SIG-M5 treated with dmso at 0.1 percent for 504 hours (cell line): ENCODE results near the gene IFNK.
"Not testable (repeated sequence)": the region's sequence is repeated elsewhere in the genome, so short reads cannot be mapped to it uniquely, and the experiment has no call there.

Source experiments
- DNase-seq: peaks from one replicate; lab custom pipeline; 2025; ENCODE audit not compliant: unreplicated experiment; lab: John Stamatoyannopoulos, UW

The IFNK gene

GRCh38 chr9:27524236-27524635 lies at the start of gene IFNK:
Gene IFNK, plus strand, starts transcription at chr9:27524290. Its CDS starts 47 bp downstream, at chr9:27524337.
- no peak for DNase-seq

GRCh38 chr9:27474305-27474704 lies 49.8 kb upstream of the IFNK start:
- no peak for DNase-seq

- no peak for DNase-seq
Observed at GRCh38 chr9:27475057-27475595, 49.0 kb upstream of the IFNK start.

GRCh38 chr9:27476870-27477515 lies 47.1 kb upstream of the IFNK start:
- DNase-seq = no peak

GRCh38 chr9:27478322-27478721 lies 45.8 kb upstream of the IFNK start:
- DNase-seq = no peak

GRCh38 chr9:27482709-27483108 lies 41.4 kb upstream of the IFNK start:
- no peak for DNase-seq

GRCh38 chr9:27483576-27483975 lies 40.5 kb upstream of the IFNK start:
- DNase-seq = no peak

- no peak for DNase-seq
Observed at GRCh38 chr9:27485158-27485557, 38.9 kb upstream of the IFNK start.

GRCh38 chr9:27487128-27487640 lies 36.9 kb upstream of the IFNK start:
- DNase-seq = no peak

GRCh38 chr9:27487927-27488326 lies 36.2 kb upstream of the IFNK start:
- DNase-seq = no peak

GRCh38 chr9:27489087-27489876 lies 34.8 kb upstream of the IFNK start:
- DNase-seq = no peak

GRCh38 chr9:27491154-27491553 lies 32.9 kb upstream of the IFNK start:
- peak; percentile 49 for DNase-seq

GRCh38 chr9:27495480-27496134 lies 28.5 kb upstream of the IFNK start:
- no peak for DNase-seq

- DNase-seq = no peak
Observed at GRCh38 chr9:27496135-27496504, 28.0 kb upstream of the IFNK start.

- no peak for DNase-seq
Observed at GRCh38 chr9:27497883-27498417, 26.1 kb upstream of the IFNK start.

- DNase-seq = no peak
Observed at GRCh38 chr9:27499451-27499850, 24.6 kb upstream of the IFNK start.

GRCh38 chr9:27500902-27501301 lies 23.2 kb upstream of the IFNK start:
- DNase-seq = not testable (repeated sequence)

- no peak for DNase-seq
Observed at GRCh38 chr9:27503623-27504022, 20.5 kb upstream of the IFNK start.

GRCh38 chr9:27504259-27504658 lies 19.8 kb upstream of the IFNK start:
- no peak for DNase-seq

GRCh38 chr9:27505744-27506161 lies 18.3 kb upstream of the IFNK start:
- DNase-seq = no peak

- no peak for DNase-seq
Observed at GRCh38 chr9:27506981-27507380, 17.1 kb upstream of the IFNK start.
